Vagina (tissue), 2 donors: ENCODE data around the gene NKG7. TPM values are rescaled to one million over a fixed set of nuclear protein-coding genes. Genes with fewer than 3 reads are reported as not detected.

ENCODE experiments used
- DNase-seq, 2 donors: peaks; one replicate each; pipeline ENCODE4 v3.0.0-alpha.2; 2017; ENCODE audit errors: extremely low spot score in 2 of 2
- H3K27ac ChIP-seq: fragments of 200-600 bp; sonication (generic); one replicate; pipeline ENCODE4 v1.5.1; 2019
- H3K27me3 ChIP-seq: fragments of 200-600 bp; sonication (generic); one replicate; pipeline ENCODE4 v1.5.1; 2019
- H3K36me3 ChIP-seq, 2 donors: fragments of 200-600 bp; sonication (generic); one replicate each; pipeline ENCODE4 v1.5.1; 2017 to 2019
- H3K4me1 ChIP-seq: fragments of 200-600 bp; sonication (generic); one replicate; pipeline ENCODE4 v1.5.1; 2019
- H3K4me3 ChIP-seq, 2 donors: fragments of 200-600 bp; sonication (generic); 1 replicate in 1 of 2; 2 replicates in 1 of 2; pipeline ENCODE4 v1.5.1; 2016 to 2019
- H3K9me3 ChIP-seq: fragments of 200-600 bp; sonication (generic); one replicate; pipeline ENCODE4 v1.5.1; 2019
- CTCF ChIP-seq, 3 experiments: fragments of 450-650 bp in 2 of 3; fragments of 200-600 bp in 1 of 3; sonication (generic) in 1 of 3; IDR thresholded peaks; one replicate each; pipeline ENCODE4 v1.5.1; 2017 to 2019; ENCODE audit warnings: antibody characterized with exemption in 3 of 3, mild to moderate bottlenecking in 2 of 3, moderate library complexity in 2 of 3
- POLR2A ChIP-seq, 2 donors: fragments of 450-650 bp; IDR thresholded peaks; one replicate each; pipeline ENCODE4 v1.6.1; 2017; ENCODE audit warnings: antibody characterized with exemption in 2 of 2, mild to moderate bottlenecking in 2 of 2, moderate library complexity in 2 of 2
- POLR2AphosphoS5 ChIP-seq, 2 donors: sonication (generic); formaldehyde crosslinking; IDR thresholded peaks; one replicate each; pipeline ENCODE4 v1.9.0; 2017; ENCODE audit warnings: antibody characterized with exemption in 2 of 2, mild to moderate bottlenecking in 2 of 2, low read depth in 1 of 2; ENCODE audit not compliant: insufficient read depth in 1 of 2
- intact Hi-C: fragments of 100-400 bp; cut with DNase I; formaldehyde crosslinking; loops from one replicate; pipeline ENCODE4 v1.15.1; 2023
- total RNA-seq: library from RNA; depleted of rRNA; stranded (reverse); fragments of >200 nt; gene quantifications from one replicate; pipeline ENCODE4 v1.2.3, GENCODE V29; 2016

The NKG7 gene
- total RNA-seq, 1 donor from 2014 or later, result 3.4 TPM

GRCh38 chr19:51339687-51340656 is 32.5 kb downstream of the NKG7 start:
- peaks cover 21% of the 10 kb centered on the region for H3K4me1 ChIP-seq
- peak overlapping the region; percentile 84 for H3K27ac ChIP-seq
- intact Hi-C loops, result loop anchor here (10.0 kb wide), 2 partner anchors 55 to 245 kb away; partner anchors contain the start of gene C19orf84

GRCh38 chr19:51339313-51339686 is 33.2 kb downstream of the NKG7 start:
- intact Hi-C loops, result loop anchor here (10.0 kb wide), 2 partner anchors 56 to 244 kb away; partner anchors contain the start of gene C19orf84
- Histone ChIP-seq H3K27me3 (no peaks in the 10 kb centered on the region), H3K4me3 (peak overlapping the region; percentile 47 to 81), H3K27ac (peak overlapping the region; percentile 84), H3K36me3 (no peaks in the 10 kb centered on the region), H3K4me1 (peaks cover 21% of the 10 kb centered on the region), H3K9me3 (no peaks in the 10 kb centered on the region)
- TF ChIP-seq POLR2AphosphoS5 (IDR thresholded peaks at IDR 0.05; ENCODE audit: insufficient read depth in 1 of 2, low read depth in 1 of 2) (no peak), CTCF (IDR thresholded peaks at IDR 0.05) (no peak), POLR2A (IDR thresholded peaks at IDR 0.05) (no peak)
- DNase-seq, result no peak

More at GRCh38 chr19:51339687-51340656, 32.5 kb downstream of the NKG7 start:
- no peaks in the 10 kb centered on the region for H3K27me3 ChIP-seq
- peak overlapping the region; percentile 47 to 81 for H3K4me3 ChIP-seq
- peaks cover 0 to 2% of the 10 kb centered on the region in 2 donors for H3K36me3 ChIP-seq
- TF ChIP-seq POLR2A (IDR thresholded peaks at IDR 0.05) (peak in 1 of 2 donors; percentile 60), CTCF (IDR thresholded peaks at IDR 0.05) (no peak), POLR2AphosphoS5 (IDR thresholded peaks at IDR 0.05; ENCODE audit: insufficient read depth in 1 of 2, low read depth in 1 of 2) (peak; percentile 39 to 52)
- DNase-seq, result peak; percentile 98 to 99
- H3K9me3 ChIP-seq, result no peaks in the 10 kb centered on the region

- Histone ChIP-seq H3K27me3 (no peaks in the 10 kb centered on the region), H3K27ac (peak overlapping the region; percentile 84), H3K4me3 (peak overlapping the region; percentile 47 to 81), H3K9me3 (no peaks in the 10 kb centered on the region), H3K4me1 (peaks cover 21% of the 10 kb centered on the region), H3K36me3 (no peaks in the 10 kb centered on the region)
- TF ChIP-seq POLR2AphosphoS5 (IDR thresholded peaks at IDR 0.05; ENCODE audit: insufficient read depth in 1 of 2, low read depth in 1 of 2), result peak in 1 of 2 donors; percentile 31
- TF ChIP-seq CTCF (IDR thresholded peaks at IDR 0.05), result peak; percentile 62 to 95 (median 80)
- no peak for TF ChIP-seq POLR2A (IDR thresholded peaks at IDR 0.05)
- no peak for DNase-seq
- intact Hi-C loops, result loop anchor here (10.0 kb wide), 2 partner anchors 56 to 244 kb away; partner anchors contain the start of gene C19orf84
Measured at GRCh38 chr19:51338563-51339312, 33.7 kb downstream of the NKG7 start.

GRCh38 chr19:51337861-51338562 is 34.4 kb downstream of the NKG7 start:
- peak overlapping the region in 1 of 2 donors; percentile 81 for H3K4me3 ChIP-seq
- no peaks in the 10 kb centered on the region for H3K27me3 ChIP-seq
- H3K27ac ChIP-seq, result peak overlapping the region; percentile 84
- intact Hi-C loops, result loop anchor here (10.0 kb wide), 2 partner anchors 57 to 243 kb away; partner anchors contain the start of gene C19orf84
- DNase-seq, result no peak
- H3K9me3 ChIP-seq, result no peaks in the 10 kb centered on the region
- H3K4me1 ChIP-seq, result peaks cover 21% of the 10 kb centered on the region
- TF ChIP-seq CTCF (IDR thresholded peaks at IDR 0.05) (no peak), POLR2AphosphoS5 (IDR thresholded peaks at IDR 0.05; ENCODE audit: insufficient read depth in 1 of 2, low read depth in 1 of 2) (no peak), POLR2A (IDR thresholded peaks at IDR 0.05) (no peak)
- no peaks in the 10 kb centered on the region for H3K36me3 ChIP-seq
